ENCODE results near the gene KIF7. TPM values are rescaled to one million over a fixed set of nuclear protein-coding genes. Genes with fewer than 3 reads are reported as not detected.

The KIF7 gene
- total RNA-seq, 4 donors from 2014 or later: 2.0 to 17.3 (median 11.3) TPM

DNA sequence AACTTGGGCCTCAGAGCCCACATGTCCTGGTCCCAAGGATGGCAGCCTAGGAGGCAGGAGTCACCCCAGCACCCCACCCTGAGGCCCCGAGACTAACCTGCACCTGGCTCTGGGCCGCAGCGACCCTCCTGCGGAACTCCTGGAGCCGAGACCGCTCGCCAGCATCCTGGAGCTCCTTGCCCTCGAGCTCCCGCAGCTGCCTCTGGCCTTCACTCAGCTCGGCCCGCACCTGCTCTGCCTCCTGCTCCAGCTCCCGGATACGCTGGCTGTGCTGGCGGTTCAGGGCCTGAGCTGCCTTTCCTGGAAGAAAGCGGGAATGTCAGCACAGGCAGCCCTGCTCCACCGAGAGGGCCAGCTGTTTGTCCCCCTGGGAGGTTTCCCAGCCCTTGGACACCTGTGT, 13.2 kb downstream of the KIF7 start:
- DNase-seq: no peak
- no peaks in the 10 kb centered on the region for H3K27me3 ChIP-seq
- no peaks in the 10 kb centered on the region for H3K36me3 ChIP-seq
- TF ChIP-seq, protein P1, sequence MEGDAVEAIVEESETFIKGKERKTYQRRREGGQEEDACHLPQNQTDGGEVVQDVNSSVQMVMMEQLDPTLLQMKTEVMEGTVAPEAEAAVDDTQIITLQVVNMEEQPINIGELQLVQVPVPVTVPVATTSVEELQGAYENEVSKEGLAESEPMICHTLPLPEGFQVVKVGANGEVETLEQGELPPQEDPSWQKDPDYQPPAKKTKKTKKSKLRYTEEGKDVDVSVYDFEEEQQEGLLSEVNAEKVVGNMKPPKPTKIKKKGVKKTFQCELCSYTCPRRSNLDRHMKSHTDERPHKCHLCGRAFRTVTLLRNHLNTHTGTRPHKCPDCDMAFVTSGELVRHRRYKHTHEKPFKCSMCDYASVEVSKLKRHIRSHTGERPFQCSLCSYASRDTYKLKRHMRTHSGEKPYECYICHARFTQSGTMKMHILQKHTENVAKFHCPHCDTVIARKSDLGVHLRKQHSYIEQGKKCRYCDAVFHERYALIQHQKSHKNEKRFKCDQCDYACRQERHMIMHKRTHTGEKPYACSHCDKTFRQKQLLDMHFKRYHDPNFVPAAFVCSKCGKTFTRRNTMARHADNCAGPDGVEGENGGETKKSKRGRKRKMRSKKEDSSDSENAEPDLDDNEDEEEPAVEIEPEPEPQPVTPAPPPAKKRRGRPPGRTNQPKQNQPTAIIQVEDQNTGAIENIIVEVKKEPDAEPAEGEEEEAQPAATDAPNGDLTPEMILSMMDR (IDR thresholded peaks at IDR 0.05): no peak
- no peak for TF ChIP-seq POLR2A (IDR thresholded peaks at IDR 0.05)
- no peak overlapping the region for H3K27ac ChIP-seq
- H3K9me3 ChIP-seq: no peaks in the 10 kb centered on the region
- intact Hi-C loops (cut with DNase I; ENCODE audit: low total_unique reads): no loop called here
- no peak overlapping the region for H3K4me3 ChIP-seq
- no peaks in the 10 kb centered on the region for H3K4me1 ChIP-seq

DNA sequence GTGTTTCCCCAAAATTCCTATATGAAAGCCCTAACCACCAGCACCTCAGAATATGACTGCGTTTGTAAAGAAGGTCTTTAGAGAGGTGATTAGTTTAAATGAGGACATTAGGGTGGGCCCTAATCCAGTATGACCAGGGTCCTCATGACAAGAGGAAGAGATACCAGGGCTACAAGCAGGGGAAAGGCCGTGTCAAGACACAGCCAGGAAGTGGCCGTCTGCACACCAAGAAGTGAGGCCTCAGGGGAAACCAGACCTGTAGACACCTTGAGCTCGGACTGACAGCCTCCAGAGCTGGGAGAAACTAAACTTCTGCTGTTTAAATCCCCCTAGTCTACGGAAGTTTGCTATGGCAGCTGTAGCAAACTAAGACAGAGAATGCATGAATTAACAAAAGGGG, 14.2 kb downstream of the KIF7 start:
- no peaks in the 10 kb centered on the region for H3K4me1 ChIP-seq
- no peak for DNase-seq
- no peaks in the 10 kb centered on the region for H3K9me3 ChIP-seq
- no peaks in the 10 kb centered on the region for H3K36me3 ChIP-seq
- H3K4me3 ChIP-seq: no peak overlapping the region
- no peaks in the 10 kb centered on the region for H3K27me3 ChIP-seq
- H3K27ac ChIP-seq: no peak overlapping the region
- TF ChIP-seq, protein P1 (IDR thresholded peaks at IDR 0.05): no peak
- TF ChIP-seq POLR2A (IDR thresholded peaks at IDR 0.05): no peak
- intact Hi-C loops (cut with DNase I; ENCODE audit: low total_unique reads): no loop called here

DNA sequence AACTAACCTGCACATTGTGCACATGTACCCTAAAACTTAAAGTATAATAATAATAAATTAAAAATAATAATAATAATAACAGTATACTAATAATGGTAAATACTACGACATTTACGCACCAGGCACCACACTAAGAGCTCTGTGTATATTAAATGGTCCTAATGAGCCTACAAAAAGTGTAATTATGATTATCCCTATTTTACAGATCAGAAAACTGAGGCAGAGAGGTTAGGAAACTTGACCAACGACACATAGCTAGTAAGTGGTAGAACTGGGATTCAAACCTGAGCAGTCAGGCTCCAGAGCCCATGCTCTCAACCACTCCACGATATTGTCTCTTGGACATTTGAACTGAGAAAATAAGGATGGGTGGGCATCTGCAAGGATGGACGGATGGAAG, 15.0 kb downstream of the KIF7 start:
- Histone ChIP-seq H3K36me3 (no peaks in the 10 kb centered on the region), H3K4me3 (no peak overlapping the region), H3K4me1 (no peaks in the 10 kb centered on the region), H3K27me3 (no peaks in the 10 kb centered on the region), H3K9me3 (no peaks in the 10 kb centered on the region), H3K27ac (no peak overlapping the region)
- TF ChIP-seq, protein P1 (IDR thresholded peaks at IDR 0.05): no peak
- TF ChIP-seq POLR2A (IDR thresholded peaks at IDR 0.05): no peak
- intact Hi-C loops (cut with DNase I; ENCODE audit: low total_unique reads): no loop called here
- no peak for DNase-seq

DNA sequence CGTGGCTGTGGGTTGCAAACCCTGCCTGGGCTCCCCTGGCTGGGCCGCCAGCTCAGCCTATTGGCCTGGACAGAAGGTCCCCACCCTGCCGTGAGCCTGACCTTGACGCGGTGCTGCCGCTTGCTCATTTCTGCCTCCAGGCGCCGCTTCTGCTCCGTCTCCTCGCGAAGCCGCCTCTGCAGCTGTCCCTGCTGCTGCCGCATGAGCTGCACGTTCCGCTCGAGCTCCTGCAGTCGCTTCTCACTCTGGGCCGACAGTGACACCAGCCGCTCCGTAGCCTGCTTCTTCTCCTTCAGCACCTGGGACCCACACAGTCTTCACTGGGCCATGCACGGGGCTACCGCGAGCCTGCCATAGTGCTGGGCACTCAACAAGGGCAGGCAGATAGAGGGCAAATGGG, 21.7 kb downstream of the KIF7 start:
- Histone ChIP-seq H3K4me3 (no peak overlapping the region), H3K9me3 (no peaks in the 10 kb centered on the region), H3K36me3 (no peaks in the 10 kb centered on the region), H3K4me1 (no peaks in the 10 kb centered on the region), H3K27ac (no peak overlapping the region), H3K27me3 (no peaks in the 10 kb centered on the region)
- no peak for TF ChIP-seq POLR2A (IDR thresholded peaks at IDR 0.05)
- TF ChIP-seq, protein P1 (IDR thresholded peaks at IDR 0.05): no peak
- intact Hi-C loops (cut with DNase I; ENCODE audit: low total_unique reads): no loop called here
- DNase-seq: no peak

DNA sequence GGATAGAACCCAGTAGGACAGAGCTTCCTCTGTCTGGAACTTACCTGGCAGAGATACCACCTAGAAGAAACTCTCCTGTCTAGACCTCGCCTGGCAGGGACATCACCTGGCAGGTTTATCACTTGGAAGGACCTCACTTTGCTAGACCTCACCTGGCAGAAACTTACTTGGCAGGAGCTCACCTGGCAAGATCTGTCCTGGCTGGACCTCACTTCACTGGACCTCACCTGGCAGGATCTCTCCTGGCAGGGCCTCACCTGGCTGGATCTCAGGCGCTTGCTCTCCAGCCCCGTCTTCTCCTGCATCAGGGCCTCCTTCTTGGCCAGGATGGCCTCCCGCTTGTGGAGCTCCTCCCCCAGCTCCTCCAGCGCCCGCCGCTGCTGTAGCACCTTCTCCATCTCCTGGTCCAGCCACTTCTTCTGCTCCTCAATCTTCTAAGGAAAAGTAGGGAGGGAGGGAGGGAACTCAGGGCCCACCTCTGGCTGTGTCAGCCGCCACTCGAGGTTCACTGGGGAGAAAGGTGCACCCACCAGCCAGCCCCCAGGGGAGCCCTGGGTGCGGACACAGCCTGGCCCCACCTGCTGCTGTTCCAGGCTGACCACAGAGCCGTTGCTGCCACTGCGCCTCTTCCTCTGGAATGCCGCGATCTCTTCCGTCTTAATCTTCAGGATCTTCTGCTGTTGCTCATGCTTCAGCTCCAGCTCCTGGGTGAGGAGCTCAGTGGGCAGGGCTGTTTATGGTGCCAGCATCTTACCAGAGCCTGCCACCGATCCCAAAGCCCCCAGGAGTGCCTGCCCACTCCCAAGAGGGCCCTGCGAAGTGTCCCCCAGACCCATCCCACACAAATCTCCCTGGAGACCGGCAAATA, 22.5 kb downstream of the KIF7 start:
- Histone ChIP-seq H3K4me1 (no peaks in the 10 kb centered on the region), H3K4me3 (no peak overlapping the region), H3K27ac (no peak overlapping the region), H3K27me3 (no peaks in the 10 kb centered on the region), H3K36me3 (no peaks in the 10 kb centered on the region), H3K9me3 (no peaks in the 10 kb centered on the region)
- DNase-seq: no peak
- intact Hi-C loops (cut with DNase I; ENCODE audit: low total_unique reads): no loop called here
- TF ChIP-seq POLR2A (IDR thresholded peaks at IDR 0.05): no peak
- TF ChIP-seq, protein P1 (IDR thresholded peaks at IDR 0.05): no peak
